Measurements from ENCODE around the gene GIMAP5. TPM values are rescaled to one million over a fixed set of nuclear protein-coding genes. Genes with fewer than 3 reads are reported as not detected.

Gene GIMAP5
- polyA plus RNA-seq, 1 donor from 2014 or later: not detected

- Histone ChIP-seq H3K36me3 (ENCODE audit: insufficient read depth, low read length) (no peaks in the 10 kb centered on the region), H3K27ac (ENCODE audit: low read length) (no peak within 1 kb of the TSS), H3F3A (ENCODE audit: insufficient read depth, low read length, poor library complexity, severe bottlenecking) (no peaks in the 10 kb centered on the region), H3K79me2 (replicated peaks; ENCODE audit: insufficient read depth, low read length) (no peaks in the 10 kb centered on the region), H4K20me1 (ENCODE audit: insufficient read depth) (no peaks in the 10 kb centered on the region), H3K4me2 (ENCODE audit: low read length) (no peak within 1 kb of the TSS), H3K9me2 (ENCODE audit: insufficient read depth, low read length) (no peaks in the 10 kb centered on the region), H3K27me3 (ENCODE audit: insufficient read depth, low read depth, low read length) (no peaks in the 10 kb centered on the region), H3K9ac (ENCODE audit: low read length) (no peak within 1 kb of the TSS), H3K9me3 (ENCODE audit: low read length) (no peaks in the 10 kb centered on the region), H2AFZ (ENCODE audit: low read depth, low read length) (no peak within 1 kb of the TSS), H3K4me3 (ENCODE audit: low read length) (no peak within 1 kb of the TSS)
- TF ChIP-seq SMC3 (conservative IDR thresholded peaks at IDR 0.05; ENCODE audit: poor library complexity) (no peak), CTCF (IDR thresholded peaks at IDR 0.05; ENCODE audit: poor library complexity, severe bottlenecking) (no peak), EP300 (conservative IDR thresholded peaks at IDR 0.05; ENCODE audit: poor library complexity, severe bottlenecking) (no peak), POLR2AphosphoS5 (IDR thresholded peaks at IDR 0.05) (no peak), MXI1 (conservative IDR thresholded peaks at IDR 0.05; ENCODE audit: poor library complexity, severe bottlenecking) (no peak), TAF1 (IDR thresholded peaks at IDR 0.05; ENCODE audit: low read depth) (no peak), REST (IDR thresholded peaks at IDR 0.05; ENCODE audit: borderline replicate concordance) (no peak), RAD21 (conservative IDR thresholded peaks at IDR 0.05) (no peak), EZH2 (IDR thresholded peaks at IDR 0.05; ENCODE audit: borderline replicate concordance, insufficient read depth, low read length, poor library complexity, severe bottlenecking) (no peak)
Measured at GRCh38 chr7:150716368-150716767, 20.9 kb upstream of the GIMAP5 start, which contains the start of gene GIMAP1. TSS of gene GIMAP1 (plus strand) at chr7:150716613. CDS start at chr7:150719048, 2,435 bp downstream.

GRCh38 chr7:150716939-150717338 is 20.3 kb upstream of the GIMAP5 start:
- Histone ChIP-seq H3K9me3 (ENCODE audit: low read length) (no peaks in the 10 kb centered on the region), H2AFZ (ENCODE audit: low read depth, low read length) (no peak overlapping the region), H3K79me2 (replicated peaks; ENCODE audit: insufficient read depth, low read length) (no peaks in the 10 kb centered on the region), H3K27ac (ENCODE audit: low read length) (no peak overlapping the region), H3K9ac (ENCODE audit: low read length) (no peak overlapping the region), H3K9me2 (ENCODE audit: insufficient read depth, low read length) (no peaks in the 10 kb centered on the region), H3F3A (ENCODE audit: insufficient read depth, low read length, poor library complexity, severe bottlenecking) (no peaks in the 10 kb centered on the region), H3K36me3 (ENCODE audit: insufficient read depth, low read length) (no peaks in the 10 kb centered on the region), H3K27me3 (ENCODE audit: insufficient read depth, low read depth, low read length) (no peaks in the 10 kb centered on the region), H3K4me3 (ENCODE audit: low read length) (no peak overlapping the region), H3K4me2 (ENCODE audit: low read length) (no peak overlapping the region), H4K20me1 (ENCODE audit: insufficient read depth) (no peaks in the 10 kb centered on the region)
- no peak for TF ChIP-seq TAF1 (IDR thresholded peaks at IDR 0.05; ENCODE audit: low read depth)
- no peak for TF ChIP-seq REST (IDR thresholded peaks at IDR 0.05; ENCODE audit: borderline replicate concordance)
- no peak for TF ChIP-seq POLR2AphosphoS5 (IDR thresholded peaks at IDR 0.05)
- TF ChIP-seq RAD21 (conservative IDR thresholded peaks at IDR 0.05): no peak
- TF ChIP-seq MXI1 (conservative IDR thresholded peaks at IDR 0.05; ENCODE audit: poor library complexity, severe bottlenecking): no peak
- no peak for TF ChIP-seq CTCF (IDR thresholded peaks at IDR 0.05; ENCODE audit: poor library complexity, severe bottlenecking)
- no peak for TF ChIP-seq EP300 (conservative IDR thresholded peaks at IDR 0.05; ENCODE audit: poor library complexity, severe bottlenecking)
